K562 (cell line): ENCODE measurements around the gene SCTR. TPM values are rescaled to one million over a fixed set of nuclear protein-coding genes. Genes with fewer than 3 reads are reported as not detected.

Source experiments
- ATAC-seq: fragments of 200-7000 bp; cut with Tn5 transposase; 3 replicates; pipeline ENCODE4 v1.9.1; 2020; ENCODE audit warnings: moderate library complexity
- BruUV-seq: library from RNA; stranded (reverse); fragments of 400-500 nt; replicated peaks from 2 replicates; lab custom pipeline; 2021; lab: Mats Ljungman, UMichigan
- CTCF ChIA-PET: fragments of 300-600 bp; formaldehyde crosslinking; extraction: SDS; loops from one replicate; lab custom pipeline; 2021; ENCODE audit warnings: low intra/inter-chr PET ratio; lab: Yijun Ruan, JAX
- POLR2A ChIA-PET: fragments of 300-600, 350-650 bp; sonication (Branson Sonifier 250); formaldehyde crosslinking; extraction: SDS; loops from one replicate; lab custom pipeline; 2021; ENCODE audit warnings: antibody characterized with exemption, inconsistent platforms; lab: Yijun Ruan, JAX
- DNase-seq, 4 experiments: peaks; one replicate each; pipeline versions ENCODE4 v3.0.0 to v3.0.0-alpha.2; 2011 to 2018; ENCODE audit warnings: low spot score in 3 of 4, mixed read lengths in 3 of 4; ENCODE audit errors: extremely low read depth in 1 of 4
- FAIRE-seq: peaks from 2 replicates; lab custom pipeline; 2011; peaks lifted over from hg19 to GRCh38; lab: Jason Lieb, UNC
- H2AFZ ChIP-seq: 2 replicates; pipeline ENCODE4 v1.6.0; 2011; ENCODE audit warnings: low read depth, low read length, control low read depth, inconsistent platforms
- H3K27ac ChIP-seq: fragments of 200-600 bp; 3 replicates; pipeline ENCODE4 v1.8.0; 2011; ENCODE audit warnings: low read depth, mild to moderate bottlenecking, control low read depth, inconsistent platforms, low read length, moderate library complexity, mixed read lengths; ENCODE audit errors: extremely low read depth
- H3K27me3 ChIP-seq, 2 experiments: fragments of 300-600 bp in 1 of 2; 2 replicates in 1 of 2; 3 replicates in 1 of 2; pipeline versions ENCODE4 v1.6.0 to v1.8.0; 2011; ENCODE audit warnings: inconsistent platforms in 2 of 2, low read length in 2 of 2, mild to moderate bottlenecking in 1 of 2, mixed read lengths in 1 of 2, moderate library complexity in 1 of 2; ENCODE audit not compliant: control insufficient read depth in 2 of 2, insufficient read depth in 2 of 2
- H3K36me3 ChIP-seq: fragments of 300-600 bp; 3 replicates; pipeline ENCODE4 v1.8.0; 2011; ENCODE audit warnings: mild to moderate bottlenecking, low read length, inconsistent platforms; ENCODE audit not compliant: control insufficient read depth, insufficient read depth
- H3K4me1 ChIP-seq, 2 experiments: fragments of 200-600 bp in 1 of 2; replicated peaks in 1 of 2; 2 replicates in 1 of 2; 3 replicates in 1 of 2; pipeline versions ENCODE4 v1.5.1 to v1.8.0; 2011; ENCODE audit warnings: inconsistent platforms in 2 of 2, low read length in 2 of 2, mild to moderate bottlenecking in 1 of 2, mixed read lengths in 1 of 2, moderate library complexity in 1 of 2; ENCODE audit not compliant: control insufficient read depth in 2 of 2, insufficient read depth in 2 of 2
- H3K4me2 ChIP-seq: 2 replicates; pipeline ENCODE4 v1.6.1; 2011; ENCODE audit warnings: low read length, control low read depth, inconsistent platforms, mixed read lengths; ENCODE audit not compliant: insufficient read depth
- H3K4me3 ChIP-seq: fragments of 200-600 bp; sonication (generic), shearing (Covaris generic); 2 replicates; pipeline ENCODE4 v1.5.1; 2016; ENCODE audit warnings: control low read depth, inconsistent platforms
- H3K79me2 ChIP-seq: fragments of 200-600 bp; 3 replicates; pipeline ENCODE4 v1.8.0; 2011; ENCODE audit warnings: low read length, inconsistent platforms; ENCODE audit not compliant: control insufficient read depth, insufficient read depth
- H3K9ac ChIP-seq, 2 experiments: 2 replicates each; pipeline versions ENCODE4 v1.6.0 to v1.6.1; 2011; ENCODE audit warnings: low read depth in 2 of 2, low read length in 2 of 2, control low read depth in 1 of 2, inconsistent platforms in 1 of 2, mild to moderate bottlenecking in 1 of 2, mixed read lengths in 1 of 2; ENCODE audit not compliant: insufficient read depth in 1 of 2
- H3K9me1 ChIP-seq: one replicate; pipeline ENCODE4 v1.6.0; 2011; ENCODE audit warnings: inconsistent platforms, mild to moderate bottlenecking, low read length, moderate library complexity; ENCODE audit not compliant: control insufficient read depth, insufficient read depth
- H3K9me3 ChIP-seq: replicated peaks from 2 replicates; pipeline ENCODE4 v1.5.1; 2011; ENCODE audit warnings: low read depth, low read length, inconsistent platforms; ENCODE audit not compliant: control insufficient read depth, insufficient read depth
- H4K20me1 ChIP-seq: replicated peaks from 2 replicates; pipeline ENCODE4 v1.6.1; 2011; ENCODE audit warnings: low read length, inconsistent platforms, mixed read lengths; ENCODE audit not compliant: control insufficient read depth, insufficient read depth
- DIDO1 ChIP-seq: fragments of 450-650 bp; IDR thresholded peaks from 2 replicates; pipeline ENCODE4 v1.6.1; 2016; ENCODE audit warnings: low read depth, missing biosample characterization, missing genetic modification characterization
- EZH2 ChIP-seq: IDR thresholded peaks from 2 replicates; pipeline ENCODE4 v1.6.1; 2012; ENCODE audit warnings: low read depth, mild to moderate bottlenecking, inconsistent platforms, low read length, borderline replicate concordance
- POLR2A ChIP-seq: fragments of 450-650 bp; conservative IDR thresholded peaks from 2 replicates; pipeline ENCODE4 v1.6.1; 2016
- RBM17 ChIP-seq: fragments of 200-400 bp; formaldehyde crosslinking; IDR thresholded peaks from 2 replicates; pipeline ENCODE4 v1.6.1; 2017; ENCODE audit warnings: low read depth, mild to moderate bottlenecking, low read length, borderline replicate concordance
- SREBF2 ChIP-seq: sonication (generic); formaldehyde crosslinking; IDR thresholded peaks from 2 replicates; pipeline ENCODE4 v1.4.0; 2020; ENCODE audit warnings: mild to moderate bottlenecking, missing genetic modification reagents
- ZNF184 ChIP-seq: sonication (generic); formaldehyde crosslinking; IDR thresholded peaks from 2 replicates; pipeline ENCODE4 v1.5.0; 2020; ENCODE audit warnings: missing genetic modification reagents
- WGBS: fragments of 100-300 bp; shearing (Covaris generic); methylation state at CpG from one replicate; pipeline ENCODE4 v1.1.6; 2016; ENCODE audit warnings: low coverage, mixed read lengths; ENCODE audit not compliant: insufficient coverage; ENCODE audit errors: missing lambda C conversion rate; 5-methylcytosine and 5-hydroxymethylcytosine counted together
- in situ Hi-C: fragments of 300-500 bp; cut with MboI; formaldehyde crosslinking; loops from 4 replicates; pipeline ENCODE4 v1.15.0; 2018; ENCODE audit warnings: inconsistent platforms, mixed read lengths
- intact Hi-C: fragments of 100-400 bp; cut with micrococcal nuclease; formaldehyde crosslinking; loops from 2 replicates; pipeline ENCODE4 v1.14.2; 2022
- polyA plus RNA-seq, 8 experiments: library from polyadenylated mRNA; depleted of rRNA in 4 of 8; stranded (reverse) in 5 of 8; unstranded in 3 of 8; fragments of >200 nt; fragmentation: Nextera tagmentation in 2 of 8; fragmentation: Illumina TruSeq in 1 of 8; extraction: Ambion mirVana in 2 of 8; extraction: Trizol in 1 of 8; gene quantifications; 2 replicates each; pipeline versions ENCODE4 v1.2.1 to v1.2.3, GENCODE V29; 2011 to 2014; ENCODE audit warnings: inconsistent platforms in 1 of 8, missing spikeins in 1 of 8
- total RNA-seq, 7 experiments: library from RNA; depleted of rRNA in 6 of 7; stranded (reverse); fragments of >200 nt in 6 of 7; fragmentation: Illumina TruSeq in 2 of 7; extraction: Trizol in 2 of 7; gene quantifications; 2 replicates each; pipeline versions ENCODE4 v1.2.1 to v1.2.3, GENCODE V29; 2011 to 2021; ENCODE audit warnings: low replicate concordance in 1 of 7
- TF ChIP-seq, protein P1 (sequence below): sonication (generic); formaldehyde crosslinking; IDR thresholded peaks from 2 replicates; pipeline ENCODE4 v1.4.0; 2020; ENCODE audit warnings: mild to moderate bottlenecking, missing genetic modification reagents
- TF ChIP-seq, protein P2 (sequence below): fragments of 250-450 bp; sonication (Bioruptor Pico); IDR thresholded peaks from 2 replicates; pipeline ENCODE4 v1.8.0; 2022; ENCODE audit warnings: moderate library complexity, mild to moderate bottlenecking, inconsistent platforms

Gene SCTR
- total and polyA plus RNA-seq, 9 of the 15 experiments (the other 6 are each of a cell fraction or from before 2014, with no cell fraction given), result not detected

DNA sequence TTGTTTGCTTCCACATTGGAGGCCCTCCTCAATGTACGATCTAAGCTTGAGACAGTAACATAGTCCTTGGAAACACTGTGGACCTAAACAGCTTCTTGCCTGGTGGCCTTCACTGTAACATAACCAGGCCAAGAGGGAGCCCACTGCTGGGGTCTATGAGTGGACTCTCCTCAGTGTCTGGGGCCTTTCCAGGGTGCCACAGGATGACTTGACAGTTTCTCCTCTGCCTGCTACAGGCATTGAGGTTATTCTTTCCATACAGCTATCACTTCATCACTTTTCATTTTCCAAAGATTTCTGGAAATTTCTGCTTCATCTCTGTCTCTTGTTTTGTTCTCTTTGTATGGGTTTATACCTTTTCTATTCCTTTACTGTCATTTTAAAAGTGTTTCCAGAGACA lies 11.3 kb downstream of the SCTR start (continued):
- TF ChIP-seq, protein P1, sequence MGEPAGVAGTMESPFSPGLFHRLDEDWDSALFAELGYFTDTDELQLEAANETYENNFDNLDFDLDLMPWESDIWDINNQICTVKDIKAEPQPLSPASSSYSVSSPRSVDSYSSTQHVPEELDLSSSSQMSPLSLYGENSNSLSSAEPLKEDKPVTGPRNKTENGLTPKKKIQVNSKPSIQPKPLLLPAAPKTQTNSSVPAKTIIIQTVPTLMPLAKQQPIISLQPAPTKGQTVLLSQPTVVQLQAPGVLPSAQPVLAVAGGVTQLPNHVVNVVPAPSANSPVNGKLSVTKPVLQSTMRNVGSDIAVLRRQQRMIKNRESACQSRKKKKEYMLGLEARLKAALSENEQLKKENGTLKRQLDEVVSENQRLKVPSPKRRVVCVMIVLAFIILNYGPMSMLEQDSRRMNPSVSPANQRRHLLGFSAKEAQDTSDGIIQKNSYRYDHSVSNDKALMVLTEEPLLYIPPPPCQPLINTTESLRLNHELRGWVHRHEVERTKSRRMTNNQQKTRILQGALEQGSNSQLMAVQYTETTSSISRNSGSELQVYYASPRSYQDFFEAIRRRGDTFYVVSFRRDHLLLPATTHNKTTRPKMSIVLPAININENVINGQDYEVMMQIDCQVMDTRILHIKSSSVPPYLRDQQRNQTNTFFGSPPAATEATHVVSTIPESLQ (CRISPR knock-in tag), result no peak

DNA sequence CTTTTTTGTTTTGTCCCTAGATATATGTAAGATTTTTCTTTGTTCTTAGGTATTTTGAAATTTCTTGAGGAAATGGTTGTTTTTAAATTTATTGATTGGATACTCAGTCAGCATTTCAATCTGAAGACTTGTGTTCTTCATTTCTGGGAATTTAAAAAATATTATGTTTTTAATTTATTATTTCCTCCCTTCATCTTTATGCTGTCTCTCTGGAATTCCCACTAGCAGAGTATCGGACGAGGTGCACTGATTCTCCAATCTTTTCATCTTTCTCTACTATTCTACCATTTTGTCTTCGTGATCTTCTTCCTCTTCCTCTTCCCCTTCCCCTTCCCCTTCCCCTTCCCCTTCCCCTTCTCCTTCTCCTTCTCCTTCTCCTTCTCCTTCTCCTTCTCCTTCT lies 12.3 kb downstream of the SCTR start:
- no peak for DNase-seq
- H3K36me3 ChIP-seq, result no peaks in the 10 kb centered on the region
- H3K27ac ChIP-seq, result no peak overlapping the region
- TF ChIP-seq SREBF2, result no peak
- TF ChIP-seq, protein P2, sequence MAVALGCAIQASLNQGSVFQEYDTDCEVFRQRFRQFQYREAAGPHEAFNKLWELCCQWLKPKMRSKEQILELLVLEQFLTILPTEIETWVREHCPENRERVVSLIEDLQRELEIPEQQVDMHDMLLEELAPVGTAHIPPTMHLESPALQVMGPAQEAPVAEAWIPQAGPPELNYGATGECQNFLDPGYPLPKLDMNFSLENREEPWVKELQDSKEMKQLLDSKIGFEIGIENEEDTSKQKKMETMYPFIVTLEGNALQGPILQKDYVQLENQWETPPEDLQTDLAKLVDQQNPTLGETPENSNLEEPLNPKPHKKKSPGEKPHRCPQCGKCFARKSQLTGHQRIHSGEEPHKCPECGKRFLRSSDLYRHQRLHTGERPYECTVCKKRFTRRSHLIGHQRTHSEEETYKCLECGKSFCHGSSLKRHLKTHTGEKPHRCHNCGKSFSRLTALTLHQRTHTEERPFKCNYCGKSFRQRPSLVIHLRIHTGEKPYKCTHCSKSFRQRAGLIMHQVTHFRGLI, result no peak
- TF ChIP-seq DIDO1 (tag), result no peak
- no peak for TF ChIP-seq POLR2A
- TF ChIP-seq EZH2, result no peak
- no peak for TF ChIP-seq RBM17
- TF ChIP-seq ZNF184 (CRISPR knock-in tag), result no peak
- H3K4me3 ChIP-seq, result no peak overlapping the region
- peaks cover 4 to 19% of the 10 kb centered on the region in 2 experiments; a peak in 3 of 5 replicates for H3K27me3 ChIP-seq
- H3K4me2 ChIP-seq, result no peak overlapping the region
- H3K79me2 ChIP-seq, result no peaks in the 10 kb centered on the region
- ChIA-PET CTCF (no interaction called here), POLR2A (interaction anchor here (0.6 kb wide), 1 partner anchor 8 kb away, joined by 3 read pairs; no protein-coding TSS in a partner anchor)
- H2AFZ ChIP-seq, result no peak overlapping the region
- no peak overlapping the region for H3K9ac ChIP-seq
- no peaks in the 10 kb centered on the region for H3K9me1 ChIP-seq
- BruUV-seq, result no TSS peak
- no peak for ATAC-seq
- H3K9me3 ChIP-seq, result no peaks in the 10 kb centered on the region
- intact Hi-C loops, result no loop called here
- 0% methylated on average over 2 of the region's 3 CpGs for WGBS
- FAIRE-seq, result no peak
- no peaks in the 10 kb centered on the region for H4K20me1 ChIP-seq
- in situ Hi-C loops, result no loop called here
- H3K4me1 ChIP-seq, result no peaks in the 10 kb centered on the region
